ENCODE measurements around the gene TMEM116. TPM values are rescaled to one million over a fixed set of nuclear protein-coding genes. Genes with fewer than 3 reads are reported as not detected.
"Not testable (repeated sequence)": the region's sequence is repeated elsewhere in the genome, so short reads cannot be mapped to it uniquely, and the experiment has no call there.

The TMEM116 gene
- total and polyA plus RNA-seq, 11 donors, result 19.6 to 63.6 (median 43.0) TPM

- Histone ChIP-seq H3K4me3 (no peak overlapping the region), H3K9me3 (peaks cover 0 to 24% (median 9%) of the 10 kb centered on the region in 12 donors), H3K27me3 (no peaks in the 10 kb centered on the region), H3K4me1 (no peaks in the 10 kb centered on the region), H3K36me3 (peaks cover 0 to 14% (median 0%) of the 10 kb centered on the region in 9 donors), H3K27ac (no peak overlapping the region)
- no peak for TF ChIP-seq POLR2A (IDR thresholded peaks at IDR 0.05)
- TF ChIP-seq CTCF (IDR thresholded peaks at IDR 0.05), result no peak
- intact Hi-C loops (cut with DNase I), result no loop called here
- no peak for DNase-seq
- no peak for ATAC-seq
These were observed 41.2 kb downstream of the TMEM116 start for GRCh38 chr12:111971800-111972199.

- TF ChIP-seq POLR2A (IDR thresholded peaks at IDR 0.05) (no peak), CTCF (IDR thresholded peaks at IDR 0.05) (no peak)
- DNase-seq, result no peak
- no peak overlapping the region for H3K4me3 ChIP-seq
- H3K27ac ChIP-seq, result no peak overlapping the region
- ATAC-seq, result no peak
- intact Hi-C loops (cut with DNase I), result no loop called here
- H3K9me3 ChIP-seq, result peaks cover 0 to 34% (median 2%) of the 10 kb centered on the region in 12 donors
- H3K36me3 ChIP-seq, result peaks cover 0 to 31% (median 5%) of the 10 kb centered on the region in 9 donors
- H3K4me1 ChIP-seq, result no peaks in the 10 kb centered on the region
- 68 to 98% (median 90%) methylated on average over 1 of the region's 1 CpG for WGBS, 4 donors
- no peaks in the 10 kb centered on the region for H3K27me3 ChIP-seq
These were observed 48.0 kb downstream of the TMEM116 start for GRCh38 chr12:111964935-111965334.

GRCh38 chr12:111959518-111959917 lies 53.4 kb downstream of the TMEM116 start:
- Histone ChIP-seq H3K36me3 (peaks cover 0 to 18% (median 0%) of the 10 kb centered on the region in 9 donors), H3K9me3 (peaks cover 0 to 34% (median 3%) of the 10 kb centered on the region in 12 donors)
- intact Hi-C loops (cut with DNase I); DNase-seq; H3K27ac ChIP-seq; ATAC-seq; H3K4me3 ChIP-seq; H3K27me3 ChIP-seq; H3K4me1 ChIP-seq: not testable (repeated sequence)
- WGBS, 4 donors, result 91 to 96% (median 95%) methylated on average over 2 of the region's 2 CpGs

GRCh38 chr12:111957224-111957623 lies 55.7 kb downstream of the TMEM116 start:
- H3K36me3 ChIP-seq; ATAC-seq; H3K27ac ChIP-seq; intact Hi-C loops (cut with DNase I); H3K27me3 ChIP-seq; H3K4me1 ChIP-seq; DNase-seq; H3K4me3 ChIP-seq: not testable (repeated sequence)
- 86 to 98% (median 95%) methylated on average over 15 to 31 of the region's 31 CpGs for WGBS, 4 donors
- peaks cover 0 to 23% (median 2%) of the 10 kb centered on the region in 12 donors for H3K9me3 ChIP-seq

- Histone ChIP-seq H3K4me3 (no peak overlapping the region), H3K27ac (no peak overlapping the region), H3K27me3 (no peaks in the 10 kb centered on the region), H3K4me1 (peaks cover 0 to 6% (median 0%) of the 10 kb centered on the region in 12 donors), H3K36me3 (peaks cover 0 to 8% (median 0%) of the 10 kb centered on the region in 9 donors), H3K9me3 (peaks cover 0 to 4% (median 0%) of the 10 kb centered on the region in 12 donors)
- ATAC-seq (no peak), DNase-seq (no peak)
- whole genome bisulfite sequencing, 4 donors, result 94 to 95% (median 94%) methylated on average over 5 of the region's 5 CpGs
- no peak for TF ChIP-seq CTCF (IDR thresholded peaks at IDR 0.05)
- no peak for TF ChIP-seq POLR2A (IDR thresholded peaks at IDR 0.05)
- intact Hi-C loops (cut with DNase I), result loop anchor here in 2 of 10 donors (5.0 kb wide), 2 partner anchors 37 to 57 kb away; partner anchors contain the start of genes ERP29 (in 1 of the 2) and TMEM116 (in 1 of the 2)
These were observed 58.0 kb downstream of the TMEM116 start for GRCh38 chr12:111954969-111955368.

Measured in heart left ventricle (tissue), 16 donors.